Measurements from ENCODE around the gene TUBGCP5. TPM values are rescaled to one million over a fixed set of nuclear protein-coding genes. Genes with fewer than 3 reads are reported as not detected.

TUBGCP5 gene
- total and polyA plus RNA-seq, 2 of the 4 experiments (the other 2 are of a cell fraction), result 13.0 to 19.4 TPM

GRCh38 chr15:22967084-22967770 lies 72.1 kb downstream of the TUBGCP5 start:
- TF ChIP-seq SMC3 (IDR thresholded peaks at IDR 0.05; ENCODE audit: low read depth, low read length), result no peak
- TF ChIP-seq USF2 (IDR thresholded peaks at IDR 0.05; ENCODE audit: low read depth, low read length), result no peak
- TF ChIP-seq RAD21 (IDR thresholded peaks at IDR 0.05; ENCODE audit: low read length), result no peak
- TF ChIP-seq CTCF (conservative IDR thresholded peaks at IDR 0.05; ENCODE audit: low read depth, low read length), result no peak
- TF ChIP-seq CEBPB (IDR thresholded peaks at IDR 0.05; ENCODE audit: low read depth, low read length), result no peak
- no peak for TF ChIP-seq BHLHE40 (IDR thresholded peaks at IDR 0.05; ENCODE audit: low read depth, low read length)
- TF ChIP-seq MXI1 (IDR thresholded peaks at IDR 0.05; ENCODE audit: borderline replicate concordance, low read depth, low read length), result no peak
- TF ChIP-seq FOS (IDR thresholded peaks at IDR 0.05; ENCODE audit: low read depth, low read length), result no peak
- no peak for TF ChIP-seq MAFK (IDR thresholded peaks at IDR 0.05; ENCODE audit: low read depth, low read length)
- TF ChIP-seq CHD1 (IDR thresholded peaks at IDR 0.05; ENCODE audit: low read depth, low read length), result no peak
- no peak for TF ChIP-seq RFX5 (IDR thresholded peaks at IDR 0.05; ENCODE audit: low read depth, low read length)
- Histone ChIP-seq H3K4me1 (ENCODE audit: control insufficient read depth, insufficient read depth, low read length) (peaks cover 23% of the 10 kb centered on the region), H3K9me3 (ENCODE audit: control insufficient read depth, insufficient read depth, low read length) (no peaks in the 10 kb centered on the region), H3K36me3 (ENCODE audit: control insufficient read depth, insufficient read depth, low read length) (peaks cover 3% of the 10 kb centered on the region), H2BK20ac (ENCODE audit: low read depth, low read length) (no peak overlapping the region), H3K14ac (replicated peaks; ENCODE audit: low read depth, low read length) (no peak overlapping the region), H2BK5ac (ENCODE audit: low read depth, low read length, poor library complexity, severe bottlenecking) (no peak overlapping the region), H3K4me3 (ENCODE audit: insufficient read depth, low read depth, low read length) (no peak overlapping the region), H4K20me1 (ENCODE audit: insufficient read depth, low read length) (peaks cover 89% of the 10 kb centered on the region), H4K91ac (ENCODE audit: insufficient read depth, low read depth, low read length) (no peak overlapping the region), H3K9ac (ENCODE audit: low read depth, low read length) (no peak overlapping the region), H2BK15ac (ENCODE audit: low read depth, low read length) (no peak overlapping the region), H3K4ac (ENCODE audit: low read depth, low read length) (no peak overlapping the region; the same call in 1 of the 2 replicates), H3K56ac (ENCODE audit: extremely low read depth, insufficient read depth, low read length) (no peak overlapping the region), H3K4me2 (ENCODE audit: low read depth, low read length) (no peak overlapping the region), H3K27ac (ENCODE audit: insufficient read depth, low read length) (no peak overlapping the region), H3K9me1 (ENCODE audit: insufficient read depth, low read length) (peaks cover 33% of the 10 kb centered on the region), H4K8ac (ENCODE audit: low read depth in 2 of 2, low read length in 2 of 2) (no peak overlapping the region), H3K18ac (ENCODE audit: low read depth, low read length) (no peak overlapping the region), H4K5ac (ENCODE audit: low read depth, low read length) (no peak overlapping the region), H2AK5ac (ENCODE audit: low read depth, low read length) (no peak overlapping the region), H3K79me1 (ENCODE audit: low read depth in 1 of 2, low read length in 2 of 2) (peaks cover 17 to 69% of the 10 kb centered on the region in 2 experiments), H2BK120ac (ENCODE audit: low read depth, low read length) (no peak overlapping the region), H2AK9ac (replicated peaks; ENCODE audit: low read depth, low read length, poor library complexity) (no peak overlapping the region), H2AFZ (replicated peaks; ENCODE audit: low read length, poor library complexity) (no peak overlapping the region), H3K27me3 (ENCODE audit: control insufficient read depth, insufficient read depth, low read length) (no peaks in the 10 kb centered on the region), H3K23ac (ENCODE audit: low read depth, low read length) (no peak overlapping the region)
- 100% methylated on average over 5 of the region's 15 CpGs; no CpG with 5 or more reads in 1 of the 2 experiments for WGBS, 2 experiments (ENCODE audit: extremely low coverage in 2 of 2, insufficient read length in 1 of 2)
- ChIA-PET POLR2A (ENCODE audit: unreplicated experiment) (no interaction called here), CTCF (no interaction called here)
- no TSS peak for BruUV-seq (replicated peaks)
- dilution Hi-C loops (cut with HindIII; ENCODE audit: low sequenced_read_pairs, unreplicated experiment) (no loop called here), intact Hi-C loops (cut with micrococcal nuclease) (no loop called here), in situ Hi-C loops (cut with MboI; ENCODE audit: low sequenced_read_pairs) (no loop called here)
- DNase-seq (no peak), ATAC-seq (ENCODE audit: low read depth) (no peak)

Measured in IMR-90 (cell line).